Esophagus squamous epithelium (tissue), 4 donors: ENCODE results near the gene FGD3. TPM values are rescaled to one million over a fixed set of nuclear protein-coding genes. Genes with fewer than 3 reads are reported as not detected.

Experiments used
- total RNA-seq, 4 donors: library from RNA; depleted of rRNA; stranded (reverse); fragments of >200 nt; gene quantifications; one replicate each; pipeline ENCODE4 v1.1.0, GENCODE V29; 2016

FGD3 gene
- total RNA-seq, 4 donors from 2014 or later, result 2.4 to 6.5 (median 4.9) TPM

Other genes with a start within 250 kb of the FGD3 start
- 100 to 1,000 TPM in 1 of 4 donors, 10 to 100 TPM in 3; 81.7 to 116 (median 91.1) TPM for gene BICD2, start 182.7 kb upstream of the FGD3 start, total RNA-seq
- 1 to 10 TPM; 2.4 to 8.8 (median 5.0) TPM for gene ZNF484, start 69.5 kb upstream of the FGD3 start, total RNA-seq
- gene SUSD3, start 111.2 kb downstream of the FGD3 start, total RNA-seq, result 1 to 10 TPM in 3 of 4 donors, under 1 TPM in 1; 0.22 to 5.8 (median 2.7) TPM
- gene CARD19, start 148.7 kb downstream of the FGD3 start, total RNA-seq, result 10 to 100 TPM; 16.2 to 37.8 (median 29.0) TPM
- 10 to 100 TPM; 12.6 to 61.3 (median 31.4) TPM for gene NINJ1, start 186.7 kb downstream of the FGD3 start, total RNA-seq
- 1 to 10 TPM in 3 of 4 donors, under 1 TPM in 1; 0.40 to 8.8 (median 5.2) TPM for gene WNK2, start 236.6 kb downstream of the FGD3 start, total RNA-seq